ENCODE results near the gene NSL1.
"Not testable (repeated sequence)": the region's sequence is repeated elsewhere in the genome, so short reads cannot be mapped to it uniquely, and the experiment has no call there.

Gene NSL1

DNA sequence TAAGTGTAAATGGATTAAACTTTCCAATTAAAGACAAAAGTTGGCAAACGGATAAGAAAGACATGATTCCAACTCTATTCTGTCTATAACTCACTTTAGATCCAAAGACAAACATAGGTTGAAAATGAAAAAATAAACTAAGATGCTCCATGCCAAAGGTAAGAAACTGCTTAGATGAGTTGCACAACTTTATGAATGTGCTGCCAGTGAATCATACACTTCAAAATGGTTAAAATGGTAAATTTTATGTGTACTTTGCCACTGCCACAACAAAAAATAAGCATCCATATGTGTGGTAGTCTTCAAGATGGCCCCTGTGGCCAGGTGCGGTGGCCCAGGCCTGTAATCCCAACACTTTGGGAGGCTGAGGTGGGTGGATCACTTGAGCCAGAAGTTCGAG is 45.0 kb downstream of the NSL1 start:
- DNase-seq = no peak

DNA sequence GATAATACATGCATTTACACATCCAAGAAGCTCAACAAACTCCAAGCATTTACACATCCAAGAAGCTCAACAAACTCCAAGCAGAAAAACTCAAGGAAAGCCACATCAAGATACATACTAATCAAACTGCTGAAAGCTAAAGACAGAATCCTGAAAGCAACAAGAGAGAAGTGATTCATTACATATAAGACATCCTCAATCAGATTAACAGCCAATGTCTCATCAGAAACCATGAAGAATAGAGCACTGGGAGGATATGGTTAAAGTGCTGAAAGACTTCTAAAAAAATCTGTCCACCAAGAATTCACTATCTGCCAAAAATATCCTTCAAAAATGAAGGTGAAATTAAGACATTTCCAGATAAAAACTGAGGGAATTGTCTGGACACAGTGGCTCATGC is 46.3 kb downstream of the NSL1 start:
- no peak for DNase-seq

- no peak for DNase-seq
Observed at GRCh38 chr1:212743901-212744475, 47.6 kb downstream of the NSL1 start.

GRCh38 chr1:212738330-212738729 is 53.2 kb downstream of the NSL1 start:
- no peak for DNase-seq

DNA sequence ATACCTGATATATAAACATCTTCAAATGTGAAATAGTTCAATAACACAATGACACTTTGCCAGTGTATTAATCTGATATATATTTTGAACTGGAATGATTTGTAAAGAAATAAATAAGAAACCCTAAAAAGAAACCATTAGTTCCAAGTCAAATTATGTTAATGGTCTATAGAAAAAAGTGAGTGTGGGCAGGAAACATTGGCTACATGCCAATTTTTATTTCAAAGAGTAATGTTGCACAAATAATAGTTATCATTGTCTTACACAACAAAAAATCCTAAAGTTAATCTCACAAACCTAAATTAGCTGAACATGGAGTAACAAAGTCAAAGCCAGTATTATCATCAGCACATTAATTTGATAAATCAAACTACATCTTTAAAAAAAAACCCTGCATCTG is 54.0 kb downstream of the NSL1 start:
- DNase-seq = no peak

DNA sequence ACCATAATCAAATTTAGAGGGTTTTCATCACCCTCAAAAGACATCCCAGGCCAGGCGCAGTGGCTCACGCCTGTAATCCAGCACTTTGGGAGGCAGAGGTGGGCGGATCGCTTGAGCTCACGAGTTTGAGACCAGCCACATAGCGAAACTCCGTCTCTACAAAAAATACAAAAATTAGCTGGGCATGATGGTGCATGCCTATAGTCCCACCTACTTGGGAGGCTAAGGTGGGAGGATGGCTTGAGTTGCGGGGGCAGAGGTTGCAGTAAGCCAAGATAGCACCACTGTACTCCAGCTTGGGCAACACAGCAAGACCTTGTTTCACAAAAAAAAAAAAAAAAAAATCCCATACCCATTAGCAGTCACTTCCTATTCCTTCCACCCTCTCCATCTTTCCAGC is 58.5 kb downstream of the NSL1 start:
- no peak for DNase-seq

DNA sequence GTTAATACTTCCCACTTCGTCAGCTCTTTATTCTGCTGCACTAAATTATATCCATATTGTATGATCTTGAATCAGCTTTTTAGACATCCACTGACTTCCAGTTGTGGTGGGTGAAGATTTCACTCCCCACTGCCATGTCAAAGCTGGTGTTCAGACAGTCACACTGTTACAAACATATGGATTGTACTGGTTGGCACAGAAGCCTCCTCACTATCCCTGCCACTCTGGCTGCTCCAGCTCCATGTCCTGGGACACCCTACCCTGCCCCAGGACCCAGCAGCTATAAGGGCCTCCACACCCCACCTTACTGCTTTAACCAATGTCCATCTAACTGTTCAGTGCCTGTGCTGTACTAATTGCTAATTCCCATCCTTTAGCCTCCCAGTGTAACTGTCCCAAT is 59.9 kb downstream of the NSL1 start:
- DNase-seq = no peak

GRCh38 chr1:212728606-212729005 is 63.0 kb downstream of the NSL1 start:
- DNase-seq = no peak

GRCh38 chr1:212727386-212728181 is 64.0 kb downstream of the NSL1 start:
- DNase-seq = no peak

DNA sequence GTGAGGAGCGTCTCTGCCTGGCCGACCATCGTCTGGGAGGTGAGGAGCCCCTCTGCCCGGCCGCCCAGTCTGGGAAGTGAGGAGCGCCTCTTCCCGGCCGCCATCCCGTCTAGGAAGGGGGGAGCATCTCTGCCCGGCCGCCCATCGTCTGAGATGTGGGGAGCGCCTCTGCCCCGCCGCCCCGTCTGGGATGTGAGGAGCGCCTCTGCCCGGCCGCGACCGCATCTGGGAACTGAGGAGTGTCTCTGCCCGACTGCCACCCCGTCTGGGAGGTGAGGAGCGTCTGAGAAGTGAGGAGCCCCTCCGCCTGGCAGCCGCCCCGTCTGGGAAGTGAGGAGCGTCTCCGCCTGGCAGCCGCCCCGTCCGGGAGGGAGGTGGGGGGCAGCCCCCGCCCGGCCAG is 66.9 kb downstream of the NSL1 start:
- DNase-seq = not testable (repeated sequence)

DNA sequence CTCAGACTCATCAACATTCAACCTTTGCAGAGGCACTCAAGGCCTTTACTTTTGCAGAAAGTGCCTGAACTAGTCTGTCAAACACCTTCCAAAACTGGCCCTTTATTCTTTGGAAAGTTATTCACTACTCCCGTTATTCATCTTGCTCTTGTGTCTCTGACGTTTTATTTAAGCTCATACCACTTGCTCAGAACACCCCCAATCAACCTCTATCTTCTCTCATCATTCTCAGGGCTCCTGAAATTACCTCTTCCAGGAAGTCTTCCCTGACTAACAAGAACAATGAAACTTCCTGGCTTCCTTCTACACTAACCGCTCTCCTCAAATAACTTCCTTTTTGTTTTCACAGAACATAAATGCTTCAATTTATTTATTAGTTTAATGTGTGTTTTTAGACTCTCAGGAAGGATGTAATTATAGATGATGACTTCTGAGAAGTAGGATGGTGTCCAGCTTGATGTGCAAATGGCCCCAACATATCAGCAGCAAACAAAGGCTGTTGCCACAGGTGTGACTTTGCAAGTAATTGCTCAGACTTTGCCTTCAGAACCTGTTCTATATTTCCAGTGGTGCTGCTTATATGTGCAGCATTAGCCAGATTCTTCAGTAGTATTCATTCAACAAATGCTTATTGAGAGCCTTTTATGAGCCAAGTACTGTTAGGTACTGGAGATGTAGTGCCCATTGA is 69.2 kb downstream of the NSL1 start:
- no peak for DNase-seq

GRCh38 chr1:212721388-212722247 is 70.0 kb downstream of the NSL1 start:
- no peak for DNase-seq

DNA sequence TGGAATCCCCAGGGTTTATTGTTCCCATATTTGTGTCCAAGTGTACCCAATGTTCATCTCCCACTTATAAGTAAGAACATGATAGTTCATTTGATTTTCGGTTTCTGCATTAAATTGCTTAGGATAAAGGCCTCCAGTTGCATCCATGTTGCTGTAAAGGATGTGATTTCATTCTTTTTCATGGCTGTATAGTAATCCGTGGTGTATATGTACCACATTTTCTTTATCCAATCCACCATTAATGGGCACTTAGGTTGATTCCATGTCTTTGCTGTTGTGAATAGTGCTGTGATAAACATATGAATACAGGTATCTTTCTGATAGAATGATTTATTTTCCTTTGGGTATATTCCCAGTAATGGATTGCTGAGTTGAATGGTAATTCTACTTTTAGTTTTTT is 71.9 kb downstream of the NSL1 start:
- no peak for DNase-seq

- DNase-seq = no peak
Observed at GRCh38 chr1:212718499-212718898, 73.1 kb downstream of the NSL1 start.

GRCh38 chr1:212716161-212716560 is 75.4 kb downstream of the NSL1 start:
- DNase-seq = no peak

DNA sequence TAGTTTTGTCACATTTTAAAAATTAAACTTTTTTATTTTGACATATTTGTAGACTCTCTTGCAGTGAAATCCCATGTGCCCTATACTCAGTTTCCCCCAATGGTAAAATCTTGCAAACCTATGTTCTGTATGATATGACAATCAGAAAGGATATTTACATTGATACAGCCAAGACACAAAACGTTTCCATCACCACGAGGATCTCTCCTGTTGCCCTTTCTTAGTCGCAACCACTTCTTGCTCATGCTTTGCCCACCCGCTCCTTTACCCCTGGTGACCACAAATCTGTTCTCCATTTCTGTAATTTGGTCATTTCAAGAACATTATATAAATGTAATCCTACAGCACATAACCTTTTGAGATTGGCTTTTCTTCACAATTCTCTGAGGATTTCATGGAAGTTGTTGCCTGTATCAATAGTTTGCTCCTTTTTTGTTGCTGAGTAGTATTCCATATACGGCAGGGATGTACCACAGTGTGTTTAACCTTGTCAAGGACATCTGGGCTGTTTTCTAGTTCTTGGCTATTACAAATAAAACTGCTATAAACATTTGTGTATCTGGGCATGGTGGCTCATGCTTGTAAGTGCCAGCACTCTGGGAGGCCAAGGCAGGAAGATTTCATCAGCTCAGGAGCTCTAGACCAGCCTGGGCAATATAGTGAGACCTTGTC is 78.0 kb downstream of the NSL1 start:
- no peak for DNase-seq

GRCh38 chr1:212712451-212713303 is 78.9 kb downstream of the NSL1 start:
- DNase-seq = no peak

- not testable (repeated sequence) for DNase-seq
Observed at GRCh38 chr1:212711974-212712373, 79.6 kb downstream of the NSL1 start.

DNA sequence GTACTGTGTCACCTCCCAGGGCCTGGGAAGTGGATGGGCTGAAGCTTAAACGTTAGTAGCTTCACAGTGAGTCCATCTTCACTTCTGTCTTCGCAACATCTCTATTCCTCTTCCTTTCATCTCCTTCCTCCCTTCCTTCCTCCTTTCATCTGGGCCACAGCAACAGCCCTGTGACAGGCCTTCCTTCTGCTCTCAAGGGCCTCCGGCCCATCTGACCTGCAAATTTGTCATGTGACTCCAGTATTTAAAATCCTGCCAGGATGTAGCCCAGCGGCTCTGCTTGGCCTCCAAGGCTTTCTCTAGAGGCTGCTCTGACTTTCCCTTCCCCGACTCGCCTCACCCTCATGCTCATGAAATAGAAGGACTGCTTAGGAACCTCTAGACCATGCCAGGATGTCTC is 81.0 kb downstream of the NSL1 start:
- DNase-seq = no peak

GRCh38 chr1:212703991-212704564 is 87.5 kb downstream of the NSL1 start:
- no peak for DNase-seq

- no peak for DNase-seq
Observed at GRCh38 chr1:212702672-212703071, 88.9 kb downstream of the NSL1 start.

Measured in activated T-cell treated with anti-CD3 and anti-CD28 coated beads for 4 hours (primary cell).